ENCODE results near the gene RMDN3.

RMDN3 gene

DNA sequence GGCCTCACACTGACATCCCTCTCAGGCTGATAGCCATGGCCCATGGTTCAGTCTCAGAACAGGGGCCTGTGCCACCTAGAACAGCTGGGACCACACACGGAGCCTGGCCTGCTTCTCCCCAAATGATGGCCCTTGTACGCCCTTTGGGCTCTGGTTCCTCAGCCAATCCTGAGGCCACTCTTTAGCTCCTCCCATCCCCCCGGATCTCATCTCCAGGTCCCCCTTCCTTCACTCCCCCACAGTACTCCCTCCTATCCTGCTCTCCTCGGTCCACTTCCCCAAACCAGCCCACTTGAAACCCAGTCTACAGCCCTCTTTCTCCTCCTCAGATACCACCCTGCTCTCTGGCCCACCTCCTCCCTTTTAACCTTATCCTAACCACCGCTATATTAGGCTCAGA is 34.1 kb upstream of the RMDN3 start:
- 0 out of 2 replicates have a peak, but pooled peaks cover 3% of the 10 kb centered on the region for H3K36me3 ChIP-seq (ENCODE audit: insufficient read depth, low read length)
- H3K4me3 ChIP-seq (ENCODE audit: low read depth, low read length) = no peak overlapping the region
- peaks cover 40% of the 10 kb centered on the region for H3K4me1 ChIP-seq (ENCODE audit: control insufficient read depth, insufficient read depth, low read length, unreplicated experiment)
- no peak overlapping the region for H3K27ac ChIP-seq (ENCODE audit: low read depth, low read length)
- H3K79me2 ChIP-seq (ENCODE audit: control insufficient read depth, insufficient read depth, low read length, unreplicated experiment) = peaks cover 38% of the 10 kb centered on the region
- H3K27me3 ChIP-seq (ENCODE audit: insufficient read depth, low read length) = no peaks in the 10 kb centered on the region
- no peak overlapping the region for H2AFZ ChIP-seq (ENCODE audit: low read length, unreplicated experiment)

GRCh38 chr15:40787991-40788390 is 32.9 kb upstream of the RMDN3 start:
- peaks cover 38% of the 10 kb centered on the region for H3K79me2 ChIP-seq (ENCODE audit: control insufficient read depth, insufficient read depth, low read length, unreplicated experiment)
- H3K4me1 ChIP-seq (ENCODE audit: control insufficient read depth, insufficient read depth, low read length, unreplicated experiment) = peaks cover 29% of the 10 kb centered on the region
- no peak overlapping the region for H2AFZ ChIP-seq (ENCODE audit: low read length, unreplicated experiment)
- no peaks in the 10 kb centered on the region for H3K27me3 ChIP-seq (ENCODE audit: insufficient read depth, low read length)
- no peak overlapping the region for H3K4me3 ChIP-seq (ENCODE audit: low read depth, low read length)
- 0 out of 2 replicates have a peak, but pooled peaks cover 3% of the 10 kb centered on the region for H3K36me3 ChIP-seq (ENCODE audit: insufficient read depth, low read length)
- peak overlapping the region; percentile 53 for H3K27ac ChIP-seq (ENCODE audit: low read depth, low read length)

DNA sequence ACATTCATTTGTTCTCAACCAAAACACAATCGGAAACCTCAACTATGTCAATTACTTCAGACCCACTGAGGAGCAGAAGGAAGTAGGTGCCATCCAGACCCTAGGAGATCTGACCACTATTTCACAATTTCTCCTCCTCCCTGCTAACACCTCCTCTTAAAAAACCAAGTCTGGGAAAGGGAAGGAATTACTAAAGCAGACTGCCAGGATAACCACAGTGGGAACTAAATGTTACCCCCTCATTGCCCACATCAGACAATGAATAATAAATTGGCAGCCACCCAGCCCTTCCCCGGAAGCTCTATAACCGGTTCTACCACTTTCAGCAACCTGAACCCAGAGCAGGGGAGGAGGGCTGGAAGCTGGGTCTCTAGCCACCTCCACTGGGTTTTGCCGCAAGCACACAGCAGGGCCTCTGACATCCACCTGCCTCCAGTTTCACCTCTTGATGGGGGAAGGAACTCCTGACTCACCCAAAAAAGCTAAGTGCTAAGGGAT is 32.3 kb upstream of the RMDN3 start:
- H3K36me3 ChIP-seq (ENCODE audit: insufficient read depth, low read length) = 0 out of 2 replicates have a peak, but pooled peaks cover 3% of the 10 kb centered on the region
- no peak overlapping the region for H3K4me3 ChIP-seq (ENCODE audit: low read depth, low read length)
- peak overlapping the region; percentile 53 for H3K27ac ChIP-seq (ENCODE audit: low read depth, low read length)
- H3K27me3 ChIP-seq (ENCODE audit: insufficient read depth, low read length) = no peaks in the 10 kb centered on the region
- H2AFZ ChIP-seq (ENCODE audit: low read length, unreplicated experiment) = no peak overlapping the region
- peaks cover 25% of the 10 kb centered on the region for H3K4me1 ChIP-seq (ENCODE audit: control insufficient read depth, insufficient read depth, low read length, unreplicated experiment)
- peaks cover 35% of the 10 kb centered on the region for H3K79me2 ChIP-seq (ENCODE audit: control insufficient read depth, insufficient read depth, low read length, unreplicated experiment)

DNA sequence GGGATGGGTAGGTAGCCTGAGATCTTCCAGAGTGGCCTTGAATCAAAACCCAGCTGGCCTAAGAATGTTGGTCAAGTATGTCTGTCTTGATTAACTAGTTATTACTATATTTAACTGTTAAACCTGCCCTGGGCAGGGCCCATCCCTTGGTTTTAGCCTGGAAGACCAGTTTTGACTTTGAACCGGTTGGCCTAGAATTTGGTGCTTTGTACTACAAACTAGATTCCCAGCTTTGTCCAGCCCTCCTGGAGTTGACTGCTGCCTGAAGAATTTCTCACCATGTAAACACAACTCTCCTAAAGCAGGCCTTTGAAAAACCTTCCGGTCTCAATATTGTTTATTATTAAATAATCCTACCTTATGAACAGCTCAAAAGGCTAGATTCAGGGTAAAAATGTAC is 30.8 kb upstream of the RMDN3 start:
- peaks cover 25% of the 10 kb centered on the region for H3K4me1 ChIP-seq (ENCODE audit: control insufficient read depth, insufficient read depth, low read length, unreplicated experiment)
- H3K27ac ChIP-seq (ENCODE audit: low read depth, low read length) = no peak overlapping the region
- no peak overlapping the region for H3K4me3 ChIP-seq (ENCODE audit: low read depth, low read length)
- peaks cover 27% of the 10 kb centered on the region for H3K79me2 ChIP-seq (ENCODE audit: control insufficient read depth, insufficient read depth, low read length, unreplicated experiment)
- no peak overlapping the region for H2AFZ ChIP-seq (ENCODE audit: low read length, unreplicated experiment)
- no peaks in the 10 kb centered on the region for H3K36me3 ChIP-seq (ENCODE audit: insufficient read depth, low read length)
- no peaks in the 10 kb centered on the region for H3K27me3 ChIP-seq (ENCODE audit: insufficient read depth, low read length)

GRCh38 chr15:40785164-40785563 is 30.1 kb upstream of the RMDN3 start:
- Histone ChIP-seq H3K4me3 (ENCODE audit: low read depth, low read length) (no peak overlapping the region), H3K79me2 (ENCODE audit: control insufficient read depth, insufficient read depth, low read length, unreplicated experiment) (peaks cover 27% of the 10 kb centered on the region), H3K36me3 (ENCODE audit: insufficient read depth, low read length) (no peaks in the 10 kb centered on the region), H2AFZ (ENCODE audit: low read length, unreplicated experiment) (no peak overlapping the region), H3K27ac (ENCODE audit: low read depth, low read length) (no peak overlapping the region), H3K27me3 (ENCODE audit: insufficient read depth, low read length) (no peaks in the 10 kb centered on the region), H3K4me1 (ENCODE audit: control insufficient read depth, insufficient read depth, low read length, unreplicated experiment) (peaks cover 21% of the 10 kb centered on the region)

GRCh38 chr15:40782609-40783227 is 27.7 kb upstream of the RMDN3 start:
- Histone ChIP-seq H3K79me2 (ENCODE audit: control insufficient read depth, insufficient read depth, low read length, unreplicated experiment) (peaks cover 18% of the 10 kb centered on the region), H2AFZ (ENCODE audit: low read length, unreplicated experiment) (no peak overlapping the region), H3K4me3 (ENCODE audit: low read depth, low read length) (no peak overlapping the region), H3K36me3 (ENCODE audit: insufficient read depth, low read length) (no peaks in the 10 kb centered on the region), H3K27me3 (ENCODE audit: insufficient read depth, low read length) (no peaks in the 10 kb centered on the region), H3K4me1 (ENCODE audit: control insufficient read depth, insufficient read depth, low read length, unreplicated experiment) (peaks cover 15% of the 10 kb centered on the region), H3K27ac (ENCODE audit: low read depth, low read length) (no peak overlapping the region)

GRCh38 chr15:40776537-40777141 is 21.6 kb upstream of the RMDN3 start:
- Histone ChIP-seq H2AFZ (ENCODE audit: low read length, unreplicated experiment) (no peak overlapping the region), H3K4me3 (ENCODE audit: low read depth, low read length) (no peak overlapping the region), H3K4me1 (ENCODE audit: control insufficient read depth, insufficient read depth, low read length, unreplicated experiment) (peaks cover 9% of the 10 kb centered on the region), H3K27me3 (ENCODE audit: insufficient read depth, low read length) (no peaks in the 10 kb centered on the region), H3K79me2 (ENCODE audit: control insufficient read depth, insufficient read depth, low read length, unreplicated experiment) (no peaks in the 10 kb centered on the region), H3K36me3 (ENCODE audit: insufficient read depth, low read length) (peaks cover 14% of the 10 kb centered on the region; the same call in 1 of the 2 replicates), H3K27ac (ENCODE audit: low read depth, low read length) (0 out of 2 replicates have a peak overlapping the region, but pooled peaks have one; percentile 26)

DNA sequence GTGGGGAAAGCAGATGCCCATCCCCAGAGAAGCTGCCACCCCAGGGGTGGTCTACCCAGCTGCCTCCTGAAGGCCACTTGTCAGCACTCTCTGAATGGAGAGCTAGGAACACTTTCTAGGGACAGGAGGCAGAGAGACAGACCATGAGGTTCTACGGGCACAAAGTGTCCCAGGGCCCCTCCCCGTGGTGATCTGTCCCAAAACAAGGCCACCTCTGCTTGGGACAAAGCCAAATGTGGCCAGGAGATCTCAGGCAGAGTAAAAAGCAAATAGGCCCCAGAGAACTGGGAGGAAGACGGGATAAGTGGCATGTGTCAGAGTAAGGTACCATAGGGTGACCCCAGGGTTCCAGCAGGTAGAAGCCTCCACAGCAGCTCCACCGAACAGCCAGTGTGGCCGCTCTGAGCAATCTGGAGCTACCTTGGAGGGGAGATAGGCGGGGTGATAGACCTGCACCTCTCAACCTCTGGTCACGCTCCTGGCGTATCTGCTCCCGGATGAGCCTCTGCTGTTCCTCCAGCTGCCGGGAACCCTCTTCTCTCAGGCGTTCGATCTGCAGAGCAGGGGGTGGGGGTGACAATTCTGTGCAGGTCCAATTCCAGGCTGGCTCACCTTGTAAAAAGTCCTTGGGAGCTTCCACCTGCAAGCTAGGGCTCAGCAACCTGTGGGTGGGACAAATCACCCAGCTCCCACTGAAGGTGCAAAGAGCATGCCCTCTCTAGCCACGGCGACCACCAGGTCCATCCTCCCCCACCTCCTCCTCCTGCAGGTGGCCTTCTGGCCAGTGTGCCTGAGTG is 20.9 kb upstream of the RMDN3 start:
- Histone ChIP-seq H3K79me2 (ENCODE audit: control insufficient read depth, insufficient read depth, low read length, unreplicated experiment) (no peaks in the 10 kb centered on the region), H3K27ac (ENCODE audit: low read depth, low read length) (no peak overlapping the region), H3K4me3 (ENCODE audit: low read depth, low read length) (no peak overlapping the region), H3K27me3 (ENCODE audit: insufficient read depth, low read length) (no peaks in the 10 kb centered on the region), H2AFZ (ENCODE audit: low read length, unreplicated experiment) (no peak overlapping the region), H3K4me1 (ENCODE audit: control insufficient read depth, insufficient read depth, low read length, unreplicated experiment) (peaks cover 9% of the 10 kb centered on the region), H3K36me3 (ENCODE audit: insufficient read depth, low read length) (peaks cover 14% of the 10 kb centered on the region; the same call in 1 of the 2 replicates)

GRCh38 chr15:40775007-40775406 is 20.0 kb upstream of the RMDN3 start:
- Histone ChIP-seq H3K4me3 (ENCODE audit: low read depth, low read length) (no peak overlapping the region), H3K79me2 (ENCODE audit: control insufficient read depth, insufficient read depth, low read length, unreplicated experiment) (no peaks in the 10 kb centered on the region), H2AFZ (ENCODE audit: low read length, unreplicated experiment) (no peak overlapping the region), H3K4me1 (ENCODE audit: control insufficient read depth, insufficient read depth, low read length, unreplicated experiment) (peaks cover 12% of the 10 kb centered on the region), H3K27ac (ENCODE audit: low read depth, low read length) (no peak overlapping the region), H3K36me3 (ENCODE audit: insufficient read depth, low read length) (peaks cover 14% of the 10 kb centered on the region; the same call in 1 of the 2 replicates), H3K27me3 (ENCODE audit: insufficient read depth, low read length) (no peaks in the 10 kb centered on the region)

DNA sequence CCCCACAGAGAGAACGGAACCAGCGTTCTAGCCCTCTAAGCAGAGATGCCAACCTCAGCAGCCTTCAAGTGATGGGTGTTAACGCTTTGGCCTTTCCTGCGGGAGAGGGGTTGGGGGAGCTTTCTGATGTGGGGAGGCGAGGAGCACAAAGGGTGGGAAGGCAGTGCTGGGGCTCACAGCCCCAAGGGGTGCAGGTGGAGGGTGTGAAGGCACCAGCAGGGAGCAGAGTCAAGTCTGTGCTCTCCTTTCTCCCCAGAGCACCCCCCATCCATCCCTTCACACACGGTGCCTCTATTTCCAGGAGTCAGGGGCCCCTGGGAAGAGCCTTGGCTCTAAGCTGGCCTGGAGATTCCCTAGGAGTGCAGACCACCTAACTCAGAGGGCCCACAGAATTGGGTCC is 18.8 kb upstream of the RMDN3 start:
- H3K79me2 ChIP-seq (ENCODE audit: control insufficient read depth, insufficient read depth, low read length, unreplicated experiment) = no peaks in the 10 kb centered on the region
- no peaks in the 10 kb centered on the region for H3K27me3 ChIP-seq (ENCODE audit: insufficient read depth, low read length)
- H3K36me3 ChIP-seq (ENCODE audit: insufficient read depth, low read length) = peaks cover 14% of the 10 kb centered on the region; the same call in 1 of the 2 replicates
- no peak overlapping the region for H3K27ac ChIP-seq (ENCODE audit: low read depth, low read length)
- H3K4me3 ChIP-seq (ENCODE audit: low read depth, low read length) = no peak overlapping the region
- H2AFZ ChIP-seq (ENCODE audit: low read length, unreplicated experiment) = no peak overlapping the region
- peaks cover 20% of the 10 kb centered on the region for H3K4me1 ChIP-seq (ENCODE audit: control insufficient read depth, insufficient read depth, low read length, unreplicated experiment)
